Measurements from ENCODE around the gene PPP3R2. TPM values are rescaled to one million over a fixed set of nuclear protein-coding genes. Genes with fewer than 3 reads are reported as not detected.
"Not testable (repeated sequence)": the region's sequence is repeated elsewhere in the genome, so short reads cannot be mapped to it uniquely, and the experiment has no call there.

PPP3R2 gene
- polyA plus RNA-seq, 1 experiment, result not detected

DNA sequence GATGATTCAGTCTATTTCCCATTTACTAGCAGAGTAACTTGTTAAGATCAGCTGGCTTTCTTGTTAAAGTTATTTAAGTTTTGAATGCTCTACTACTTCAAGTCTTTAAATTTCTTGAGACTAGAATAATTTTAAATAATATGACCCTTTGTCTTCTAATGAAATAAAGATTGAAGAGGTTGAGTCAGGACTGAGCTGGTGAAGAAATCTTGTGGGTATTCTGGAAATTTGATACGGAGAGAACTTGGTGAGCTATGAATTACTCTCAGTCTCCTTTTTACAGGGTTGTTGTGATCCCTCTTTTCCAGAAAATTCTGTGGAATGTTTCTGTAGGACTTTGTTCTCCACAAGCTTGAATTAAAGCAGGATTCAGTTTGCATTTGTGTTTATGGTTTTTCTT lies 31.8 kb downstream of the PPP3R2 start:
- ChIA-PET POLR2A (no interaction called here), CTCF (interaction anchor here (1.1 to 2.8 kb wide), 5 partner anchors 10 to 114 kb away, joined by 3 to 10 read pairs (median 5); no protein-coding TSS in a partner anchor)
- Histone ChIP-seq H3K4me3 (ENCODE audit: low read depth, low read length) (no peak overlapping the region), H3K27me3 (ENCODE audit: control insufficient read depth, insufficient read depth, low read length) (no peaks in the 10 kb centered on the region), H3K36me3 (ENCODE audit: control insufficient read depth, insufficient read depth, low read length) (peaks cover 11% of the 10 kb centered on the region)
- no peak for TF ChIP-seq CTCF (IDR thresholded peaks at IDR 0.05; ENCODE audit: insufficient read depth, low read depth, low read length)
- no peak for DNase-seq (ENCODE audit: low read depth)

DNA sequence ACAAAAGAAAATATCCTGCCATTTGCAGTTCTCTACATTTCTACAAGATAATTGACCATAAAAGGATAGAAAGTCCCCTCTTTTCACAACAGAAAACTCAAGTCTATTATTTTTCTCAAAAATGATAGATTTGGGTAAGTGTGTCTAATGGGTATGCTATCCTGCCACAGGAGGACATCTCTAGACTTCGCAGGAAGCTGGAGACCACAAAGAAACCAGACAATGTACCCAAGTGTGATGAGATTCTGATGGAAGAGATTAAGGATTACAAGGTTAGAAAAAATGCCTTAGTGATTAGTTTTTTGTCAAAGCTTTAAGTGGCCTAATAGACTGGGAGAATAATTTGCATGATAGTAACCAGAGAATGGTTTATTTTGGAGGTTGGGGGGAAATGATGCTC lies 33.0 kb downstream of the PPP3R2 start:
- DNase-seq (ENCODE audit: low read depth), result no peak
- Histone ChIP-seq H3K4me3 (ENCODE audit: low read depth, low read length) (no peak overlapping the region), H3K36me3 (ENCODE audit: control insufficient read depth, insufficient read depth, low read length) (peaks cover 11% of the 10 kb centered on the region), H3K27me3 (ENCODE audit: control insufficient read depth, insufficient read depth, low read length) (no peaks in the 10 kb centered on the region)
- ChIA-PET CTCF (interaction anchor here (0.8 to 2.6 kb wide), 4 partner anchors 10 to 847 kb away, joined by 3 to 9 read pairs (median 4); no protein-coding TSS in a partner anchor), POLR2A (no interaction called here)
- TF ChIP-seq CTCF (IDR thresholded peaks at IDR 0.05; ENCODE audit: insufficient read depth, low read depth, low read length), result no peak

GRCh38 chr9:101549472-101550098 lies 45.2 kb downstream of the PPP3R2 start:
- POLR2A ChIA-PET; H3K36me3 ChIP-seq (ENCODE audit: control insufficient read depth, insufficient read depth, low read length); DNase-seq (ENCODE audit: low read depth); H3K4me3 ChIP-seq (ENCODE audit: low read depth, low read length); H3K27me3 ChIP-seq (ENCODE audit: control insufficient read depth, insufficient read depth, low read length): not testable (repeated sequence)
- CTCF ChIA-PET, result interaction anchor here (0.5 to 2.3 kb wide), 12 partner anchors 8 to 101 kb away, joined by 3 to 13 read pairs (median 4); partner anchors contain the start of gene RNF20

DNA sequence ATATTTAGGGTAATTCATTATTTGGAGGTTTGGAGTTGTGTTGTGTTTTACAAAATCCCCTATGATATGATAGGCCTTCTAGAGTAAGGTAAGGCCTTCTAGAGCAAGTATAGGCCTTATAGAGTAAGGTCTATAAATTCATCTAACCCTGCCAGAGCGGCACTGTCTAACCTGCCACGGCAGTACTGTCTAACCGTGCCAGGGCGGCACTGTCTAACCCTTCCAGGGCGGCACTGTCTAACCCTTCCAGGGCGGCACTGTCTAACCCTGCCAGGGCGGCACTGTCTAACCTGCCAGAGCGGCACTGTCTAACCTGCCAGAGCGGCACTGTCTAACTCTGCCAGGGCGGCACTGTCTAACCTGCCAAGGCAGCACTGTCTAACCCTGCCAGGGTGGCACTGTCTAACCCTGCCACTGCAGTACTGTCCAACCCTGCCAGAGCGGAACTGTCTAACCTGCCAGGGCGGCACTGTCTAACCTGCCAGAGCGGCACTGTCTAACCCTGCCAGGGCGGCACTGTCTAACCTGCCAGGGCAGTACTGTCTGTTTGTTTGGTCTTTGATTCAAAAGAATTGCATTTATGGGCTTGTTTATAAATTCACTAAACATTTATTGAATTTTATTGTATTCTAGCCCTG lies 51.6 kb downstream of the PPP3R2 start:
- no peak for TF ChIP-seq CTCF (IDR thresholded peaks at IDR 0.05; ENCODE audit: insufficient read depth, low read depth, low read length)
- POLR2A ChIA-PET, result no interaction called here
- CTCF ChIA-PET, result no interaction called here
- Histone ChIP-seq H3K27me3 (ENCODE audit: control insufficient read depth, insufficient read depth, low read length) (no peaks in the 10 kb centered on the region), H3K4me3 (ENCODE audit: low read depth, low read length) (no peak overlapping the region), H3K36me3 (ENCODE audit: control insufficient read depth, insufficient read depth, low read length) (peaks cover 3% of the 10 kb centered on the region)
- no peak for DNase-seq (ENCODE audit: low read depth)

Other genes with a start within 250 kb of the PPP3R2 start
- 0.04 TPM in 1 of 2 replicates, not detected in the other for gene BAAT, start 210.0 kb downstream of the PPP3R2 start, polyA plus RNA-seq (2011; rRNA removed)
- gene MRPL50, start 196.4 kb downstream of the PPP3R2 start, polyA plus RNA-seq (2011; rRNA removed), result 3.9 and 12.3 TPM in 2 replicates
- gene ZNF189, start 196.1 kb downstream of the PPP3R2 start, polyA plus RNA-seq (2011; rRNA removed), result 3.1 and 7.5 TPM in 2 replicates
- not detected in 2 replicates for gene ALDOB, start 159.2 kb downstream of the PPP3R2 start, polyA plus RNA-seq (2011; rRNA removed)
- 18.0 and 30.4 TPM in 2 replicates for gene RNF20, start 61.1 kb downstream of the PPP3R2 start, polyA plus RNA-seq (2011; rRNA removed)
- not detected in 2 replicates for gene GRIN3A, start 143.7 kb upstream of the PPP3R2 start, polyA plus RNA-seq (2011; rRNA removed)